Naive thymus-derived CD4-positive, alpha-beta T cell (primary cell): ENCODE measurements around the gene CDH23. TPM values are rescaled to one million over a fixed set of nuclear protein-coding genes. Genes with fewer than 3 reads are reported as not detected.
A peak's percentile ranks its signal among the peaks of the same experiment; 100 is the strongest.

Experiments used
- ATAC-seq: fragments of 150-1000 bp; cut with Tn5 transposase; 2 replicates; pipeline ENCODE4 v1.10.0; 2021; ENCODE audit warnings: mild to moderate bottlenecking, moderate library complexity
- CTCF ChIA-PET: fragments of 350-600 bp; sonication (Branson Sonifier 250); formaldehyde crosslinking; loops from one replicate; lab custom pipeline; 2021; ENCODE audit warnings: antibody characterized with exemption; lab: Charles Lee
- POLR2A ChIA-PET: fragments of 350-600 bp; sonication (Branson Sonifier 250); formaldehyde crosslinking; loops from one replicate; lab custom pipeline; 2021; ENCODE audit warnings: antibody characterized with exemption, inconsistent platforms; lab: Charles Lee
- DNase-seq, 9 donors: peaks; one replicate each; pipeline versions ENCODE4 v3.0.0 to v3.0.0-alpha.2; 2020 to 2022; ENCODE audit warnings: mixed read lengths in 1 of 9
- H3K27ac ChIP-seq: one replicate; pipeline ENCODE4 v1.7.0; 2013; ENCODE audit warnings: mild to moderate bottlenecking, low read depth, low read length, moderate library complexity
- H3K27me3 ChIP-seq, 2 donors: one replicate each; pipeline ENCODE4 v1.7.0; 2013; ENCODE audit warnings: low read length in 2 of 2, mild to moderate bottlenecking in 2 of 2, moderate library complexity in 2 of 2; ENCODE audit not compliant: control insufficient read depth in 2 of 2, insufficient read depth in 2 of 2
- H3K36me3 ChIP-seq, 3 experiments: 1 replicate in 2 of 3; 2 replicates in 1 of 3; pipeline ENCODE4 v1.7.0; 2013; ENCODE audit warnings: low read length in 3 of 3, mild to moderate bottlenecking in 3 of 3, moderate library complexity in 1 of 3; ENCODE audit not compliant: insufficient read depth in 3 of 3, control insufficient read depth in 2 of 3
- H3K4me1 ChIP-seq, 2 donors: one replicate each; pipeline ENCODE4 v1.7.0; 2013; ENCODE audit warnings: low read length in 2 of 2, mild to moderate bottlenecking in 2 of 2, moderate library complexity in 1 of 2; ENCODE audit not compliant: control insufficient read depth in 2 of 2, insufficient read depth in 2 of 2
- H3K4me3 ChIP-seq: 2 replicates; pipeline ENCODE4 v1.7.0; 2013; ENCODE audit warnings: mild to moderate bottlenecking, low read length
- H3K9me3 ChIP-seq, 3 experiments: 1 replicate in 2 of 3; 2 replicates in 1 of 3; pipeline ENCODE4 v1.7.0; 2013; ENCODE audit warnings: low read length in 3 of 3; ENCODE audit not compliant: control insufficient read depth in 2 of 3
- H3K27ac Mint-ChIP-seq, 9 donors: one replicate each; pipeline ENCODE4 v1.8.0; 2020 to 2022; ENCODE audit warnings: mixed read lengths in 9 of 9, mild to moderate bottlenecking in 8 of 9, moderate library complexity in 5 of 9, inconsistent platforms in 2 of 9
- H3K27me3 Mint-ChIP-seq, 5 donors: one replicate each; pipeline ENCODE4 v1.8.0; 2021 to 2022; ENCODE audit warnings: mixed read lengths in 5 of 5, mild to moderate bottlenecking in 1 of 5
- H3K36me3 Mint-ChIP-seq, 5 donors: one replicate each; pipeline ENCODE4 v1.8.0; 2020 to 2022; ENCODE audit warnings: mixed read lengths in 5 of 5, mild to moderate bottlenecking in 3 of 5, inconsistent platforms in 1 of 5
- H3K4me1 Mint-ChIP-seq, 7 donors: one replicate each; pipeline ENCODE4 v1.8.0; 2020 to 2022; ENCODE audit warnings: mixed read lengths in 7 of 7, mild to moderate bottlenecking in 3 of 7, inconsistent platforms in 1 of 7
- H3K4me3 Mint-ChIP-seq, 10 donors: one replicate each; pipeline ENCODE4 v1.8.0; 2020 to 2022; ENCODE audit warnings: mild to moderate bottlenecking in 10 of 10, mixed read lengths in 10 of 10, moderate library complexity in 6 of 10, inconsistent platforms in 2 of 10
- H3K9me3 Mint-ChIP-seq, 11 donors: one replicate each; pipeline ENCODE4 v1.8.0; 2020 to 2022; ENCODE audit warnings: mixed read lengths in 11 of 11, mild to moderate bottlenecking in 4 of 11, inconsistent platforms in 1 of 11, moderate library complexity in 1 of 11
- intact Hi-C, 2 donors: fragments of 100-400 bp; cut with micrococcal nuclease; formaldehyde crosslinking; loops; one replicate each; pipeline ENCODE4 v1.15.1; 2023
- polyA plus RNA-seq, 2 donors: library from polyadenylated mRNA; unstranded; fragments of 300-500 nt; fragmentation: Illumina TruSeq; gene quantifications; one replicate each; pipeline ENCODE4 v1.2.3, GENCODE V29; 2021
- total RNA-seq, 6 experiments: library from RNA in 5 of 6; stranded (reverse) in 5 of 6; gene quantifications; 1 replicate in 5 of 6; 2 replicates in 1 of 6; pipeline ENCODE4 v1.2.3 and lab custom pipeline; 2021 to 2026

Gene CDH23
- total and polyA plus RNA-seq, 7 experiments from 2014 or later, result 1.1 to 18.3 (median 7.9) TPM

- CTCF ChIA-PET, result interaction anchor here (0.8 to 4.2 kb wide), 5 partner anchors 11 to 58 kb away, joined by 3 to 25 read pairs (median 12); partner anchors contain the start of gene VSIR
Observed at GRCh38 chr10:71714592-71714991, 317.9 kb downstream of the CDH23 start.

GRCh38 chr10:71715026-71715425, 318.3 kb downstream of the CDH23 start:
- Mint-ChIP-seq H3K27ac (peak overlapping the region; percentile 76 to 100 (median 98)), H3K9me3 (no peaks in the 10 kb centered on the region), H3K4me3 (peak overlapping the region in 5 of 10 donors; percentile 40 to 86 (median 47)), H3K36me3 (no peaks in the 10 kb centered on the region), H3K27me3 (no peaks in the 10 kb centered on the region), H3K4me1 (peaks cover 37 to 74% (median 62%) of the 10 kb centered on the region in 7 donors)
- no peak for DNase-seq
- no peaks in the 10 kb centered on the region for H3K36me3 ChIP-seq
- ChIA-PET CTCF (interaction anchor here (0.8 to 4.2 kb wide), 6 partner anchors 7 to 58 kb away, joined by 3 to 25 read pairs (median 18); partner anchors contain the start of gene VSIR), POLR2A (interaction anchor here (1.9 to 23.5 kb wide), 5 partner anchors 9 to 58 kb away, joined by 8 to 521 read pairs (median 54); partner anchors contain the start of gene VSIR)
- ATAC-seq, result no peak
- H3K27me3 ChIP-seq, result no peaks in the 10 kb centered on the region
- H3K4me1 ChIP-seq, result peaks cover 42 to 63% of the 10 kb centered on the region in 2 donors
- intact Hi-C loops, result no loop called here
- H3K27ac ChIP-seq, result peak overlapping the region; percentile 91
- no peaks in the 10 kb centered on the region for H3K9me3 ChIP-seq
- H3K4me3 ChIP-seq, result peak overlapping the region; percentile 9

More at GRCh38 chr10:71714592-71714991, 317.9 kb downstream of the CDH23 start:
- DNase-seq, result no peak
- no peaks in the 10 kb centered on the region for H3K27me3 Mint-ChIP-seq
- no peaks in the 10 kb centered on the region for H3K27me3 ChIP-seq
- peaks cover 39 to 78% (median 66%) of the 10 kb centered on the region in 7 donors for H3K4me1 Mint-ChIP-seq
- H3K9me3 ChIP-seq, result no peaks in the 10 kb centered on the region
- no peaks in the 10 kb centered on the region for H3K36me3 ChIP-seq
- H3K9me3 Mint-ChIP-seq, result no peaks in the 10 kb centered on the region
- POLR2A ChIA-PET, result interaction anchor here (0.7 to 23.5 kb wide), 7 partner anchors 9 to 132 kb away, joined by 3 to 521 read pairs (median 48); partner anchors contain the start of gene VSIR
- intact Hi-C loops, result loop anchor here (5.0 kb wide), 1 partner anchor 33 kb away; no protein-coding TSS in a partner anchor
- ATAC-seq, result no peak
- H3K4me3 ChIP-seq, result peak overlapping the region; percentile 9
- peaks cover 42 to 63% of the 10 kb centered on the region in 2 donors for H3K4me1 ChIP-seq
- peak overlapping the region; percentile 97 to 100 (median 98) for H3K27ac Mint-ChIP-seq
- H3K36me3 Mint-ChIP-seq, result no peaks in the 10 kb centered on the region
- peak overlapping the region; percentile 91 for H3K27ac ChIP-seq
- peak overlapping the region; percentile 38 to 86 (median 78) for H3K4me3 Mint-ChIP-seq

DNA sequence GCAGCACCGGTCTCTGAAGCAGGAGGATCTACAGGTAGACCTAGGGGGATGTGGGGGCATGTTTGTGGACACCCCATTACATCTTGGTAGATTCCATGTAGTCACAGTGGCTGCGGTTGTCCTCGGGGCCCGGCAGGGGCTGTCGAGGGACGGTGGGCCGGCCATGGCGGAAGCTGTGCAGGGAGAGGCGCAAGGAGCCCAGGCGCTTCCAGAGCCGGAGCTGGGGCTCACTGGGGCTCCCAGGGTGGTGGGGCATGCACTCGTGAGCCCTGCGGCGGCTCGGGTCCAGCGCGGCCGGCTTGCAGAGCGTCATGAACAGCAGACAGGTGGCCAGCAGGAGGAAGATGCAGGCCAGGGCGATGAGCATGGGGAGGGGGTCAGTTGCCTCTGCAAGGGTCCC, 319.1 kb downstream of the CDH23 start:
- CTCF ChIA-PET, result interaction anchor here (0.7 to 3.8 kb wide), 5 partner anchors 8 to 339 kb away, joined by 3 to 25 read pairs (median 4); no protein-coding TSS in a partner anchor
- H3K4me3 Mint-ChIP-seq, result peak overlapping the region in 4 of 10 donors; percentile 23 to 86 (median 55)
- no peaks in the 10 kb centered on the region for H3K27me3 Mint-ChIP-seq
- peaks cover 42 to 63% of the 10 kb centered on the region in 2 donors for H3K4me1 ChIP-seq
- intact Hi-C loops, result no loop called here
- no peaks in the 10 kb centered on the region for H3K9me3 ChIP-seq
- no peaks in the 10 kb centered on the region for H3K27me3 ChIP-seq
- no peaks in the 10 kb centered on the region for H3K9me3 Mint-ChIP-seq
- H3K4me3 ChIP-seq, result no peak overlapping the region
- H3K4me1 Mint-ChIP-seq, result peaks cover 40 to 73% (median 53%) of the 10 kb centered on the region in 7 donors
- no peaks in the 10 kb centered on the region for H3K36me3 ChIP-seq
- POLR2A ChIA-PET, result interaction anchor here (0.9 to 23.5 kb wide), 6 partner anchors 10 to 58 kb away, joined by 4 to 521 read pairs (median 29); partner anchors contain the start of gene VSIR
- H3K27ac ChIP-seq, result peak overlapping the region; percentile 91
- peak overlapping the region; percentile 66 to 100 (median 85) for H3K27ac Mint-ChIP-seq
- no peaks in the 10 kb centered on the region for H3K36me3 Mint-ChIP-seq
- no peak for DNase-seq
- no peak for ATAC-seq

GRCh38 chr10:71716426-71716825, 319.7 kb downstream of the CDH23 start:
- Histone ChIP-seq H3K4me1 (peaks cover 42 to 63% of the 10 kb centered on the region in 2 donors), H3K9me3 (no peaks in the 10 kb centered on the region), H3K4me3 (no peak overlapping the region), H3K36me3 (no peaks in the 10 kb centered on the region), H3K27ac (peak overlapping the region; percentile 91), H3K27me3 (no peaks in the 10 kb centered on the region)
- ATAC-seq (no peak), DNase-seq (no peak)
- Mint-ChIP-seq H3K4me3 (peak overlapping the region in 1 of 10 donors; percentile 20), H3K9me3 (no peaks in the 10 kb centered on the region), H3K27ac (peak overlapping the region in 7 of 9 donors; percentile 69 to 100 (median 78)), H3K4me1 (peaks cover 39 to 75% (median 51%) of the 10 kb centered on the region in 7 donors), H3K36me3 (no peaks in the 10 kb centered on the region), H3K27me3 (no peaks in the 10 kb centered on the region)
- CTCF ChIA-PET, result interaction anchor here (0.7 to 3.8 kb wide), 6 partner anchors 8 to 340 kb away, joined by 3 to 25 read pairs (median 4); no protein-coding TSS in a partner anchor
- intact Hi-C loops, result no loop called here
- POLR2A ChIA-PET, result interaction anchor here (0.9 to 23.5 kb wide), 5 partner anchors 11 to 57 kb away, joined by 4 to 521 read pairs (median 48); partner anchors contain the start of gene VSIR

DNA sequence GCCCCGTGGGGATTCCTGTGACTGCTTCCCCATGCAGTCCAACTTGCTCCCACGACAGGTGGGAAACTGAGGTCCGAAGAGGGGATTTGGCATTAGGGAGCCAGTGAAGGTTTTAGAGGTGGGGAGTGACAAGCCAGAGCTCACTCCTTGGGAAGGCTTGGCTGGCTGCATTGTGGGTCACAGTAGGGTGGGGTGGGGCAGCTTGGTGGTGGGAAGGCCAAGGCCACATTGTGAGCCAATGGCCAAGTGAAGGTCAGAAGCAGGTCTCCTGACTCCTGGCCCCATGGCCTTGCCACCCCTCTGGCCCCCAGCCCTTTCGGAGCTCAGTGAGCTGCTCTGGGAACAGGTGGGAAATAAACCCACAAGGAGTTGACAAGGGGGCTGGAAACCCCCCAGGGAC, 320.3 kb downstream of the CDH23 start:
- Mint-ChIP-seq H3K4me3 (peak overlapping the region in 1 of 10 donors; percentile 19), H3K4me1 (peaks cover 39 to 75% (median 51%) of the 10 kb centered on the region in 7 donors), H3K27ac (peak overlapping the region in 6 of 9 donors; percentile 15 to 100 (median 50)), H3K36me3 (no peaks in the 10 kb centered on the region), H3K27me3 (no peaks in the 10 kb centered on the region), H3K9me3 (no peaks in the 10 kb centered on the region)
- no peak for ATAC-seq
- no peak for DNase-seq
- intact Hi-C loops, result no loop called here
- peaks cover 46 to 63% of the 10 kb centered on the region in 2 donors for H3K4me1 ChIP-seq
- no peak overlapping the region for H3K27ac ChIP-seq
- CTCF ChIA-PET, result interaction anchor here (0.7 to 3.8 kb wide), 3 partner anchors 9 to 179 kb away, joined by 3 to 25 read pairs (median 5); no protein-coding TSS in a partner anchor
- no peaks in the 10 kb centered on the region for H3K9me3 ChIP-seq
- H3K27me3 ChIP-seq, result no peaks in the 10 kb centered on the region
- no peaks in the 10 kb centered on the region for H3K36me3 ChIP-seq
- no peak overlapping the region for H3K4me3 ChIP-seq
- POLR2A ChIA-PET, result interaction anchor here (0.8 to 23.5 kb wide), 6 partner anchors 9 to 57 kb away, joined by 3 to 521 read pairs (median 29); partner anchors contain the start of gene VSIR

- Mint-ChIP-seq H3K4me3 (peak overlapping the region in 1 of 10 donors; percentile 19), H3K36me3 (no peaks in the 10 kb centered on the region), H3K27me3 (no peaks in the 10 kb centered on the region), H3K27ac (peak overlapping the region in 7 of 9 donors; percentile 15 to 100 (median 72)), H3K9me3 (no peaks in the 10 kb centered on the region), H3K4me1 (peaks cover 35 to 75% (median 51%) of the 10 kb centered on the region in 7 donors)
- POLR2A ChIA-PET, result interaction anchor here (0.8 to 23.5 kb wide), 7 partner anchors 10 to 56 kb away, joined by 3 to 521 read pairs (median 10); partner anchors contain the start of gene VSIR
- Histone ChIP-seq H3K36me3 (no peaks in the 10 kb centered on the region), H3K27ac (no peak overlapping the region), H3K9me3 (no peaks in the 10 kb centered on the region), H3K4me1 (peaks cover 41 to 58% of the 10 kb centered on the region in 2 donors), H3K4me3 (no peak overlapping the region), H3K27me3 (no peaks in the 10 kb centered on the region)
- intact Hi-C loops, result no loop called here
- DNase-seq (no peak), ATAC-seq (no peak)
- CTCF ChIA-PET, result interaction anchor here (0.7 to 3.8 kb wide), 4 partner anchors 10 to 178 kb away, joined by 3 to 25 read pairs (median 4); partner anchors contain the start of gene VSIR
Observed at GRCh38 chr10:71717551-71717951, 320.8 kb downstream of the CDH23 start.
